ENCODE results near the gene B4GALNT2.
"Not testable (repeated sequence)": the region's sequence is repeated elsewhere in the genome, so short reads cannot be mapped to it uniquely, and the experiment has no call there.

The B4GALNT2 gene

GRCh38 chr17:49156256-49156655, 23.7 kb downstream of the B4GALNT2 start:
- no peak for DNase-seq (ENCODE audit: low spot score)
- TF ChIP-seq, protein P1, sequence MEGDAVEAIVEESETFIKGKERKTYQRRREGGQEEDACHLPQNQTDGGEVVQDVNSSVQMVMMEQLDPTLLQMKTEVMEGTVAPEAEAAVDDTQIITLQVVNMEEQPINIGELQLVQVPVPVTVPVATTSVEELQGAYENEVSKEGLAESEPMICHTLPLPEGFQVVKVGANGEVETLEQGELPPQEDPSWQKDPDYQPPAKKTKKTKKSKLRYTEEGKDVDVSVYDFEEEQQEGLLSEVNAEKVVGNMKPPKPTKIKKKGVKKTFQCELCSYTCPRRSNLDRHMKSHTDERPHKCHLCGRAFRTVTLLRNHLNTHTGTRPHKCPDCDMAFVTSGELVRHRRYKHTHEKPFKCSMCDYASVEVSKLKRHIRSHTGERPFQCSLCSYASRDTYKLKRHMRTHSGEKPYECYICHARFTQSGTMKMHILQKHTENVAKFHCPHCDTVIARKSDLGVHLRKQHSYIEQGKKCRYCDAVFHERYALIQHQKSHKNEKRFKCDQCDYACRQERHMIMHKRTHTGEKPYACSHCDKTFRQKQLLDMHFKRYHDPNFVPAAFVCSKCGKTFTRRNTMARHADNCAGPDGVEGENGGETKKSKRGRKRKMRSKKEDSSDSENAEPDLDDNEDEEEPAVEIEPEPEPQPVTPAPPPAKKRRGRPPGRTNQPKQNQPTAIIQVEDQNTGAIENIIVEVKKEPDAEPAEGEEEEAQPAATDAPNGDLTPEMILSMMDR (IDR thresholded peaks at IDR 0.05; ENCODE audit: borderline replicate concordance, control extremely low read depth, extremely low read depth, insufficient read depth, missing control alignments), result no peak
- in situ Hi-C loops (cut with MboI; ENCODE audit: low sequenced_read_pairs, unreplicated experiment), result no loop called here

DNA sequence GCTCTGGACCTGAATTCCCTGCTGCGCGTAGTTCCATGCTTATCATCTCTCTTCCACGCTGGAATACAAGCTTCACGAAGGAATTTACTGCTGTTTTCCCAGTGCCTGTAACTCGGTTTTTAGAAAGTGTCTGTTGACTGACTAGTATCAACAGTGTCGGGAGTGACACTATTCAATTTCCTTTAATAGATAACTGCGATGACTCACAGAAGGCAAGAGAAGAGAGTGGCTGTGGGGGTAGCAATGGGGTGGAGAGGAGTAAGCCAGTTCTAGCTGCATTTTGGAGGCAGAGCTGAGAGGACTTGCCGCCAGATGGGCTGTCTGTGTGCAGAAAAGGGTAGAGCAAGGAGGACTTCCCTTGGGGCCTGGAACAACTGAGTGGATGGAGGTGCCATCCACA, 25.2 kb downstream of the B4GALNT2 start:
- no peak for DNase-seq (ENCODE audit: low spot score)
- TF ChIP-seq, protein P1 (IDR thresholded peaks at IDR 0.05; ENCODE audit: borderline replicate concordance, control extremely low read depth, extremely low read depth, insufficient read depth, missing control alignments), result no peak
- in situ Hi-C loops (cut with MboI; ENCODE audit: low sequenced_read_pairs, unreplicated experiment), result no loop called here

- TF ChIP-seq, protein P1 (IDR thresholded peaks at IDR 0.05; ENCODE audit: borderline replicate concordance, control extremely low read depth, extremely low read depth, insufficient read depth, missing control alignments), result no peak
- no peak for DNase-seq (ENCODE audit: low spot score)
- in situ Hi-C loops (cut with MboI; ENCODE audit: low sequenced_read_pairs, unreplicated experiment), result no loop called here
These were observed 30.3 kb downstream of the B4GALNT2 start for GRCh38 chr17:49162866-49163265.

DNA sequence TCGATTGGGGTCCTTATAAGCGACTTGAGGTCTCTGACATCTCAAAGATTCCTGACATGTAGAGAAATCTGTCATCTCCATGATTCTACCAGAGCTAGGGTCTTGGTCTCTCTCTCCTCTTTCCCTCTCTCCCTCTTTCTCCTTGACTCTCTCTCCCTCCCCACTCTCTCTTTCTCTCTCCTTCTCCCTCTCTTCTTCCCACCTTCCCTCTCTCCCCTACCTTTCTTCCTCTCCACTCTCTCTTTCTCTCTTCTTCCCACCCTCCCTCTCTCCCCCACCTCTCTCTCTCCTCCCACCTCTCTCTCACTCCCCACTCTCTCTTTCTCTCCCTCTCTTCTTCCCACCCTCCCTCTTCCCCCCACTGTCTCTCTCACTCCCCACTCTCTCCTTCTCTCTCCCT, 32.6 kb downstream of the B4GALNT2 start:
- in situ Hi-C loops (cut with MboI; ENCODE audit: low sequenced_read_pairs, unreplicated experiment), result no loop called here
- TF ChIP-seq, protein P1 (IDR thresholded peaks at IDR 0.05; ENCODE audit: borderline replicate concordance, control extremely low read depth, extremely low read depth, insufficient read depth, missing control alignments), result no peak
- DNase-seq (ENCODE audit: low spot score), result no peak

DNA sequence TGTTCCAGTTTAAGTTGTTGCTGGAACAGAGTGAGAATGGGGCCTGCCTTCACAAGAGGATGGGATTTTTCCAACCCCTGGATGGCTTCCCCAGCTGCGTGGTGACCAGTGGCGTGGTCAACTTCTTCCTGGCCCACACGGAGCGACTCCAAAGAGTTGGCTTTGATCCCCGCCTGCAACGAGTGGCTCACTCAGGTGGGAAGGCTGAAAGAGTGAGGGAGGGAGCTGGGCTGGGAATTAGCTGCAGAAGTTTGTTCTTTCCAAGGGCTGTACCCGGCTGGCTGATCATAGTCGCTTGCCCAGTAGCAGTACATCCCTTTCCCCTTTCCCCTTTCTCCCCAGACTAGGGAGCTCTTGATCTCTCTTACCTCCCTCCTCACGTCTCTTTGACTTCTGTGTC, 36.1 kb downstream of the B4GALNT2 start:
- DNase-seq (ENCODE audit: low spot score), result no peak
- in situ Hi-C loops (cut with MboI; ENCODE audit: low sequenced_read_pairs, unreplicated experiment), result no loop called here
- TF ChIP-seq, protein P1 (IDR thresholded peaks at IDR 0.05; ENCODE audit: borderline replicate concordance, control extremely low read depth, extremely low read depth, insufficient read depth, missing control alignments), result no peak

- DNase-seq (ENCODE audit: low spot score), result no peak
- in situ Hi-C loops (cut with MboI; ENCODE audit: low sequenced_read_pairs, unreplicated experiment), result no loop called here
- TF ChIP-seq, protein P1 (IDR thresholded peaks at IDR 0.05; ENCODE audit: borderline replicate concordance, control extremely low read depth, extremely low read depth, insufficient read depth, missing control alignments), result no peak
These were observed 37.6 kb downstream of the B4GALNT2 start for GRCh38 chr17:49170216-49170615.

GRCh38 chr17:49170711-49171110, 38.1 kb downstream of the B4GALNT2 start:
- DNase-seq (ENCODE audit: low spot score); in situ Hi-C loops (cut with MboI; ENCODE audit: low sequenced_read_pairs, unreplicated experiment): not testable (repeated sequence)

DNA sequence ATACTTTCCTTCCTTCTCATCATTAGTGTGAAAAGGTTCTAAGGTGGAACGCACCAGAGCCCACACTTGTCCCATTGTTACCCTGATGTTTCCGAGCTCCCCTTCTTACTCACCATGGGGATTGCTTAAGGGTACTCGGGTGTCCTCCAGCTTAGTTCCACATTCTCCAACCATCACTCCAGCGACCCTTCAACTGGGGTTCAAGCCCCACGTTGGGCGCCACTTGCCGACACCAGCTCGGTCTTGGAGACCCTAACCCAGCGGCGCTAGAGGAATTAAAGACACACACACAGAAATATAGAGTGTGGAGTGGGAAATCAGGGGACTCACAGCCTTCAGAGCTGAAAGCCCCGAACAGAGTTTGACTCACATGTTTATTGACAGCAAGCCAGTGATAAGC, 43.4 kb downstream of the B4GALNT2 start:
- DNase-seq (ENCODE audit: low spot score); in situ Hi-C loops (cut with MboI; ENCODE audit: low sequenced_read_pairs, unreplicated experiment): not testable (repeated sequence)

Measured in GM13976 (cell line).